COR-L47 (cell line): ENCODE data around the gene HADHA.

Source experiments
- DNase-seq: peaks from one replicate; lab custom pipeline; 2025; lab: John Stamatoyannopoulos, UW

HADHA gene

GRCh38 chr2:26245231-26245732, 850 bp upstream of the HADHA start:
- DNase-seq = no peak

- no peak for DNase-seq
Observed at GRCh38 chr2:26243470-26244308, 743 bp downstream of the HADHA start.

- DNase-seq = no peak
Observed at GRCh38 chr2:26241928-26242436, 2.5 kb downstream of the HADHA start.

DNA sequence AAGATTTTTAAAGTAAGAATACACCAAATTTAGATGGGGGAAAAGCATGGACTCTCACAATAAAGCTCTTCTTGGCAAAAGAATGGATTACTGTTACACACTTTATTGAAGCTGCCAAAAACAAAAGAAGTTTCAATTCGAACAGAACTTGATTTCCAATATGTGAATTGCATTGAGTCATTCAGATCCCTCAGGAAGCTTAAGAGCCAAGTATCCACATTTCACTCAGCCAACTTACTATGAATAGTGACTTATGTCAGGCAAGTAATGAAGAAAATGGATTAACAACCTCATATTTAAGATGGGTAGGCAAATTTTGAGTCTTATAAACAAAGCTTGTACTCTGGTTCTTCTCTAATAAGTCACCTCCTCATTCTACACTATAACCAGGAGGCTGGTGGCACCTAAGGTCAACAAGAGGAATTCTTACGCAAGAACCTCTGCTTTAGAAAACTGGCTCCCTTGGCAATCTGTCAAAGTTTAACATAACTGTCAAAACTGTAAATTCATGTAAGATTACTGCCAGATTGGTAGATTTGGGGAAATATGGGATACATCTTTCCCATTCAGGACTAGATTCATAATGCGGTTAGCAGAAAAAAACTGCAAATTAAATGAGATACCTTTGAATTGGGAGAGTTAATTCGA, 6.0 kb downstream of the HADHA start:
- no peak for DNase-seq

- DNase-seq = no peak
Observed at GRCh38 chr2:26237868-26238267, 6.6 kb downstream of the HADHA start.

- DNase-seq = no peak
Observed at GRCh38 chr2:26235089-26235488, 9.3 kb downstream of the HADHA start.

- no peak for DNase-seq
Observed at GRCh38 chr2:26230806-26231205, 13.6 kb downstream of the HADHA start.

- DNase-seq = no peak
Observed at GRCh38 chr2:26229595-26229994, 14.8 kb downstream of the HADHA start.

- no peak for DNase-seq
Observed at GRCh38 chr2:26224095-26224494, 20.3 kb downstream of the HADHA start.

GRCh38 chr2:26223018-26223417, 21.4 kb downstream of the HADHA start:
- no peak for DNase-seq

- DNase-seq = no peak
Observed at GRCh38 chr2:26217720-26218119, 26.7 kb downstream of the HADHA start.

GRCh38 chr2:26216587-26216986, 27.8 kb downstream of the HADHA start:
- DNase-seq = no peak

- DNase-seq = no peak
Observed at GRCh38 chr2:26215833-26216232, 28.6 kb downstream of the HADHA start.

- no peak for DNase-seq
Observed at GRCh38 chr2:26214759-26215158, 29.7 kb downstream of the HADHA start.

- DNase-seq = no peak
Observed at GRCh38 chr2:26212011-26212410, 32.4 kb downstream of the HADHA start.

- no peak for DNase-seq
Observed at GRCh38 chr2:26203906-26204305, 40.5 kb downstream of the HADHA start.

GRCh38 chr2:26202981-26203490, 41.4 kb downstream of the HADHA start:
- DNase-seq = no peak

DNA sequence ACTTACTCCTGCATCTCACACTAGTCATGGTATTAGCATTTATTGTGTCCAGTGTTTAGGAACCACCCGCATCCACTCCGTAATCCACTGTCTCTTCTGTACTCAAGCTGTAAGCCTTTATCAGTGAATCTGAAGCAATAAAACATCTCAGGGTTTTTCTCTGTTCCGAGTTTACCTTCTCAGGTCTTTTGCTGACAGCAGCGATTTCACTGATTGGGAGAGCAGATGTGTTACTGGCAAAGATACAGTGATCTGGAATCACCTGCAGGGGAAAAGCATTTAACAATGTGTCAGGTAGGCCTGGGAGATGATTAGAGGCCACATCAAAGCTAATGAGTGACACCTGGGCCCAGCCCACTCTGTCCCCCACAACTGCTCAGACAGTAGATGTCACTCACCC, 46.9 kb downstream of the HADHA start:
- no peak for DNase-seq

DNA sequence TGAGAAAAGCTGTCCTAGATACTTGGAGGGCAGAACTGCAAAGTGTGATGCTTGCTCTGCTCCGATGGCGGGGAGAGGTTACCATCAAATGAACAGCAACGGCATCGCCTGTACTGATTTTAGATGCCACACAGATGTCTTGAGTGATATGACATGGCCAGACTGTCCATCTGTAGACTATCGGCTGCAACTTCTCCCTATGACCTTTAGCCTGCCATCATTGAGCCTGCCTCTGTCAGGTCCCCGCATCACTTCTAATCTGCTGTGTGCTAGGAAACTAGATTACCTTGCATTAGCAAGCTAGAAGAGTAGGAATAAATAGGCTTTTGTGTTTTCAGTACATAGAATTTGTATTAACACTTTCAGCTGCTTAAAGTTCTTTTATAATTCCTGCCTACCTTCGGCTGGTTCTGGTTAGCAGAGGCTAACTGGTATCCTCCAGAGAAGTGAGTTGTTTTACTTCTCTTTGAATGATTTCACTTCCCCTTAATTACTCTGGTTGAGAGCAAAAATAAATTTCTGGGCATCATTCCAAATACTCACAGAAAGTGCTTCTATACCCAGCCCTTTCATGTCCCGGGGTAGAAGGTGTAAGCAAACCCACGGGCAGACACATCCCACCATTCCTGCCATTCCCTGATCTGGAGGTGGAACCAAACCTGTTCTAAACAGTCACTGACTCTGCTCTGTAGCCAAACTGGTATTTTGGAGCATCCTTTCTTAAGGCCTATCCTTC, 47.6 kb downstream of the HADHA start:
- no peak for DNase-seq

GRCh38 chr2:26195040-26195984, 49.1 kb downstream of the HADHA start:
- DNase-seq = no peak

DNA sequence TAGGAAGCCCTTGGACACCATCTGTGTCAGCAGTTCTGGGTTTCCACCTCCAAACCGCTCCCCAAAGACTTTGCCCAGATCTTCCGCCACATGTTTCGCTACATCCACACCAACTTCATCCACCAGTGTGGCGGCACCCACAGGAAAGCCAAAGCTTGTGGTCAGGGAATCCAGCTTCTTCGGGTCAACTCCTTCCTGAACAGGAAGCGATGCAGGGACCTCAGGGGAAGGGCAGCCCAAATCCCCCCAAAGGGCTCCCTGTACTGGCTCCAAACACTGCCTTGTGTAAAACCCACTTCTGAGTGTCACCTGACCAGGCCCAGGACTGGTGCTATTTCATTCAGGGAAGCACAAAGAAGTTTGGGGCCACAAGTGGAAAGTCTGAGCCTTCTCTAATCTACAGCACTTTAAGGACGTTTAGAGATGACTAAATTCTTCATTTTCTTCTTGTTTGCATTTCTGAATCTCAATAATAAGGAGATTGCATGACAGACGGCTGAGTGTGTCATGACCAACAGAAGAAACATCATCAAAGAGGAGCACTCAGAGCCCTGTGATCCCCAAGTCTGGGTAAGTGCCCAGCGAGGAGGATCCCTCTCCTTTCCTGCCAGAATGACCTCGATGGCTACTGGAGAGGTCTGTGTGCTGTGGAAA, 50.7 kb downstream of the HADHA start:
- no peak for DNase-seq
